ENCODE data around the gene SYNM. TPM values are rescaled to one million over a fixed set of nuclear protein-coding genes. Genes with fewer than 3 reads are reported as not detected.

Gene SYNM
- total and polyA plus RNA-seq, 2 experiments from 2014 or later = 0.18 to 0.97 TPM

DNA sequence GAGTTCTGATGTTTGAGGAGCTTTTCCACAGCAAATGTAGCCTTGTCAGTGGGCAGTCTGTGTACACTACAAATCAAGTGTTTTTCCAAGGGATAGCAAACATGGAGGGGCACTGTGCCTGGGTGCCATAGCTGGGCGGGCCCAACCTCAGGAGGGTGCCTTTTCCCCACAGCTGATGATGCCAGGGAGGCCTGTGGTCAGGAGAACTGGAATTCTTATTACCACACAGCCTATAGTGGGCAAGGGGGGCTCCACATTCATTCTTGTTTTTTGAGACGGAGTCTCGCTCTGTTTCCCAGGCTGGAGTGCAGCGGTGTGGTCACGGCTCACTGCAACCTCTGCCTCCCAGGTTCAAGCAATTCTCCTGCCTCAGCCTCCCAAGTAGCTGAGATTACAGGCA lies 41.8 kb downstream of the SYNM start:
- TF ChIP-seq EZH2 (IDR thresholded peaks at IDR 0.05; ENCODE audit: insufficient read depth, poor library complexity, severe bottlenecking) (no peak), EZH2phosphoT487 (IDR thresholded peaks at IDR 0.05; ENCODE audit: insufficient read depth, low read depth) (no peak)
- Histone ChIP-seq H3K4me3 (no peak overlapping the region), H3K27me3 (replicated peaks; ENCODE audit: insufficient read depth) (no peaks in the 10 kb centered on the region), H2AFZ (no peak overlapping the region), H4K20me1 (ENCODE audit: insufficient read depth) (no peaks in the 10 kb centered on the region), H3K4me1 (ENCODE audit: insufficient read depth) (peaks cover 13% of the 10 kb centered on the region), H3K9me3 (ENCODE audit: low read depth) (no peaks in the 10 kb centered on the region), H3K9ac (no peak overlapping the region), H3K4me2 (ENCODE audit: unreplicated experiment) (no peak overlapping the region), H3F3A (ENCODE audit: insufficient read depth) (peaks cover 14% of the 10 kb centered on the region; the same call in 1 of the 2 replicates), H3K9me2 (ENCODE audit: insufficient read depth) (no peaks in the 10 kb centered on the region), H3K79me2 (ENCODE audit: insufficient read depth) (no peaks in the 10 kb centered on the region), H3K27ac (no peak overlapping the region), H3K36me3 (ENCODE audit: low read depth) (no peaks in the 10 kb centered on the region)
- 96% methylated on average over 5 of the region's 5 CpGs for WGBS, 2 experiments (ENCODE audit: low coverage in 1 of 2, low lambda C conversion rate in 2 of 2, missing lambda C conversion rate in 2 of 2)
- in situ Hi-C loops (cut with MboI) = no loop called here
- DNase-seq = no peak

DNA sequence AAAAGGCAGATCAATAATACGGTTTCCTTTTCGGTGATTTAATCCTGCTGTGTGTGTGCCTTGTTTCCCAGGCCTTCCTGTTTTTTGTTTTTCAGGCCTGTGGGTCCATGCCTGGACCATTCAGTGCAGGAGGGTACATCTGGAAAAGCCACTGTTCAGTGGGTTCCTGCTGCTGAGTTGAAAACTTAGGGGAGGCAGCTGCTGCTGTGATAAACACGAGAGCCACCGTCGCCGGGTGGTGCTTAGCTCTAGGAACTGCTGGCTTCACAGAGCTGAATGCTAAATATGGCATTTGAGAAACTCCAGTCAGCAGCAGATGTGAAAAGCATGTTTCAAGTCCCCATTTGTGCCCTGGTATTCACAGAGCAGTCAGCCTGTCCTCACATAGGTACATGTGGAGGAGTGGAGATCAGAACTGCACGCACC lies 44.0 kb downstream of the SYNM start:
- Histone ChIP-seq H3F3A (ENCODE audit: insufficient read depth) (peaks cover 13% of the 10 kb centered on the region; the same call in 1 of the 2 replicates), H3K4me2 (ENCODE audit: unreplicated experiment) (no peak overlapping the region), H2AFZ (no peak overlapping the region), H3K9me3 (ENCODE audit: low read depth) (no peaks in the 10 kb centered on the region), H3K4me1 (ENCODE audit: insufficient read depth) (peaks cover 6% of the 10 kb centered on the region), H3K27ac (no peak overlapping the region), H3K79me2 (ENCODE audit: insufficient read depth) (no peaks in the 10 kb centered on the region), H3K9me2 (ENCODE audit: insufficient read depth) (no peaks in the 10 kb centered on the region), H3K9ac (no peak overlapping the region), H4K20me1 (ENCODE audit: insufficient read depth) (no peaks in the 10 kb centered on the region), H3K4me3 (no peak overlapping the region), H3K36me3 (ENCODE audit: low read depth) (no peaks in the 10 kb centered on the region), H3K27me3 (replicated peaks; ENCODE audit: insufficient read depth) (no peaks in the 10 kb centered on the region)
- WGBS, 2 experiments (ENCODE audit: low coverage in 1 of 2, low lambda C conversion rate in 2 of 2, missing lambda C conversion rate in 2 of 2) = 89 to 91% methylated on average over 7 of the region's 7 CpGs
- no peak for TF ChIP-seq EZH2phosphoT487 (IDR thresholded peaks at IDR 0.05; ENCODE audit: insufficient read depth, low read depth)
- TF ChIP-seq EZH2 (IDR thresholded peaks at IDR 0.05; ENCODE audit: insufficient read depth, poor library complexity, severe bottlenecking) = no peak
- DNase-seq = no peak
- in situ Hi-C loops (cut with MboI) = no loop called here

DNA sequence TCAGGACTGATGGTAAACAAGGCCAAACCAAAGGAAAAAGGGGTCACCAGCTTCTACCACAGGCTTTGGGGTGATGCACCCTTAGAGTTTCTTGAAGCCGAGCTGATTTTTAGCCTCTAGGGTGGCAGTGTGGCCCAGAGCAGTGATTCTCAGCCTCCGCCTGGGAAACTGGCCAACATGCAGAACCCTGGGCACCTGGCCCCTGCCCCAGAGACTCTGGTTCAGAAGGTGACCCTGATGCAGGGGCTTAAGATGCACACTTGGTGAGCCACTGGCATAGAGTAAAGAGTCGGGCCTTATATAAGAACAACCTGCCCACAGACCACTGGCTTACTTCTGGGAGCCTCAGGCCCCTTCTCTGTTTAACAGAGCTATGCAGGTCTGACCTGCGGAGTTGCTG lies 44.5 kb downstream of the SYNM start:
- Histone ChIP-seq H3K27ac (no peak overlapping the region), H3K4me1 (ENCODE audit: insufficient read depth) (peaks cover 1% of the 10 kb centered on the region), H4K20me1 (ENCODE audit: insufficient read depth) (no peaks in the 10 kb centered on the region), H3K36me3 (ENCODE audit: low read depth) (no peaks in the 10 kb centered on the region), H3K79me2 (ENCODE audit: insufficient read depth) (no peaks in the 10 kb centered on the region), H3F3A (ENCODE audit: insufficient read depth) (0 out of 2 replicates have a peak, but pooled peaks cover 8% of the 10 kb centered on the region), H3K4me3 (no peak overlapping the region), H3K4me2 (ENCODE audit: unreplicated experiment) (no peak overlapping the region), H3K9me3 (ENCODE audit: low read depth) (no peaks in the 10 kb centered on the region), H3K9ac (no peak overlapping the region), H2AFZ (no peak overlapping the region), H3K9me2 (ENCODE audit: insufficient read depth) (no peaks in the 10 kb centered on the region), H3K27me3 (replicated peaks; ENCODE audit: insufficient read depth) (no peaks in the 10 kb centered on the region)
- TF ChIP-seq EZH2phosphoT487 (IDR thresholded peaks at IDR 0.05; ENCODE audit: insufficient read depth, low read depth) = no peak
- TF ChIP-seq EZH2 (IDR thresholded peaks at IDR 0.05; ENCODE audit: insufficient read depth, poor library complexity, severe bottlenecking) = no peak
- 84 to 93% methylated on average over 4 of the region's 4 CpGs for WGBS, 2 experiments (ENCODE audit: low coverage in 1 of 2, low lambda C conversion rate in 2 of 2, missing lambda C conversion rate in 2 of 2)
- in situ Hi-C loops (cut with MboI) = no loop called here
- DNase-seq = no peak

DNA sequence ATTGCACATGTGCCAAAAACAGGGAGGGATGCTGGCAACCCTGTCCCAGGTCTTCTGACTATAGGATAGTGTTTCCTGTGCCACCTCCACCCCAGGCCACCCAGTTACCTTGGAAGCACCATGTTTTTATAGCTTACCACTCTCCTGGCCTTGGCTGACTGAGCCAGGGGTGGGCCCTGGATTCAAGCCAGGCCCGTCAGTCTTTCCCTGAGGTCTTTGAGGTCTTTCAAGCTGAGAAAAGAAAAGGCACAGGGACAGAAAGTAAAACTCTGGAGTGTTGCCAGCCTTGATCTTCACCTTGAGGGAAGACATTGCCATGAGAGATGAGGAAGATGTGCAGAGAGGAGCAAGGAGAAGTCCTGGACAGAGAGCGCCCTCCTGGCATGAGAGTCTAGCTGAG lies 46.3 kb downstream of the SYNM start:
- 54 to 65% methylated on average over 2 of the region's 2 CpGs for WGBS, 2 experiments (ENCODE audit: low coverage in 1 of 2, low lambda C conversion rate in 2 of 2, missing lambda C conversion rate in 2 of 2)
- in situ Hi-C loops (cut with MboI) = no loop called here

More for the DNA sequence above, 46.3 kb downstream of the SYNM start:
- Histone ChIP-seq H4K20me1 (ENCODE audit: insufficient read depth) (no peaks in the 10 kb centered on the region), H3F3A (ENCODE audit: insufficient read depth) (no peaks in the 10 kb centered on the region), H3K36me3 (ENCODE audit: low read depth) (peaks cover 4% of the 10 kb centered on the region; the same call in 1 of the 2 replicates), H3K79me2 (ENCODE audit: insufficient read depth) (no peaks in the 10 kb centered on the region), H3K9me3 (ENCODE audit: low read depth) (no peaks in the 10 kb centered on the region), H3K4me1 (ENCODE audit: insufficient read depth) (0 out of 2 replicates have a peak, but pooled peaks cover 3% of the 10 kb centered on the region), H3K27ac (no peak overlapping the region), H3K27me3 (replicated peaks; ENCODE audit: insufficient read depth) (no peaks in the 10 kb centered on the region), H3K4me2 (ENCODE audit: unreplicated experiment) (no peak overlapping the region), H3K9ac (no peak overlapping the region), H2AFZ (no peak overlapping the region), H3K9me2 (ENCODE audit: insufficient read depth) (no peaks in the 10 kb centered on the region), H3K4me3 (no peak overlapping the region)
- no peak for DNase-seq
- TF ChIP-seq EZH2phosphoT487 (IDR thresholded peaks at IDR 0.05; ENCODE audit: insufficient read depth, low read depth) (no peak), EZH2 (IDR thresholded peaks at IDR 0.05; ENCODE audit: insufficient read depth, poor library complexity, severe bottlenecking) (no peak)

Measured in GM23248 (cell line).